HG03558 (cell line): ENCODE measurements around the gene THRB.

ENCODE experiments used
- ATAC-seq: cut with Tn5 transposase; IDR thresholded peaks from one replicate; pipeline ENCODE4 v1.9.1; 2021; ENCODE audit warnings: moderate number of reproducible peaks; ENCODE audit not compliant: unreplicated experiment; ENCODE audit errors: extremely low read depth

Gene THRB

DNA sequence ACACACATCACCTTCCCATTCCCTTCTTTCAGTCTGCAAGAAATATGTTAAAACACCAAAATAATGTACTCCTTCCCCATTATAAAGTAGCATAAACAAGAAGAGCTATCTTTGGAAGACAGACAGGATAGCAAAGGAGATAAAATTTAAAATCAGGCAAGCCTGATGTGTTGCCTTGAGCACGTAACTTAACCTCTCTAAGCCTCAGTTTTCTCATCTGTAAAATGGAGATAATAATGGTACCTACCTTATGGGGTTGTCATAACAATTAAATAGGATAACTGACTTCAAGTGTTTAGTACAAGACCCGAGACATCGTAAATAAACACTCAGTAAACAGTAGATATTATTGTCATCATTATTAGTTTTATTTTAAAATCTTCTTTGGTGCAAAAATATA lies 407.2 kb downstream of the THRB start:
- no peak for ATAC-seq

DNA sequence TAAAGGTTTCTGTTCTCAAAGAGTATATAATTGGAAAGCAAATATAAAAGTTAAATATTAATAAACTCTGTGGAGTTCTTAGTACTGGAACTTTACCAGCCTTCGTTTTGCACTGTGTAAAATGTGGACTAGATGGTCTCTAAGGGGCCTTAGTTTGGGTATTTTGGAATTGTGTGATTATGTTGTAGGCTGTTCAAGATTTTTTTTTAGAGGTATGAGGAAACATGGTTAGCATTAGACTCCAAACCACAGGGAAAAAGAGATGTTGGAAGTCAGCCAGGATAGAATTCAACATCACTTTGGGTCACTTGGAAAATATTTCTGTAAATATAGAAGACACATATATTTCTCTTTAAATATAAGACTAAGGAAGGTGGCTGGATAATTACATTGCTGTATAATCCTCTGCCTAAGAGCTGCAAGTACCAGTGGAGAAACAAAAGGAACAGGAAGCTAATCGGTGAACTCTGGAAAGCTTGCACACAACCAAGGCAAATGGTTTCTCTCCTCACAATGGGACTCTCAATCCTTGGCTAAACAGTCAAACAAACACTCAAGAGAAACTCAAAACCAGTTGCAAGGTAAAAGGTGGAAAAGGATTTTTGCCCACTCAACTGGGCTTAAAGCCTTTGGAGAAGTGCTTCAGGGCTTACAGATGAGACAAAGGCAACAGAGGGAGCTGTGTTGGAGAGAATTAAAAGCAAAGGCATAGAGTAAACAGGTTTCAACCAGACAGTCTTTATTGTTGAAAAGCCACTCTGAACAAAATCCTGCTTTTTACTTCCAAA lies 407.8 kb downstream of the THRB start:
- no peak for ATAC-seq

DNA sequence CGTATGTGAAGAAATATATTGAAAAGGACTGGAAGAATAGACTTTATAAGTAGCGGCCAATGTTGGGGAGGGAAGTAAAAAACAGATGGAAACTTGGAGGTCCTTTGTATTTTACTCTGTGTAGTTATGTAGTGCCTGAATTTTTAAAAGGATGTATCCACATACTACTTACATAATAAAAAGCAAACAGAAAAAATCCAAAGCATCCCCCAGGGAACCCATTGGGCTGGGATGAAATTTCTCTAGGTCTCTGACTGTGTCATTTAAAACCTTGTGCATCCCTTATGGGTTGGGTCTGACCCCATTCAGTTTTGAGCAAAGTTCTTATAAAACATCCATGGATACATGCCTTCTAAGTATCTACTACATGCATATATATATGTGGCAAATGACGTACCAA lies 408.4 kb downstream of the THRB start:
- no peak for ATAC-seq

DNA sequence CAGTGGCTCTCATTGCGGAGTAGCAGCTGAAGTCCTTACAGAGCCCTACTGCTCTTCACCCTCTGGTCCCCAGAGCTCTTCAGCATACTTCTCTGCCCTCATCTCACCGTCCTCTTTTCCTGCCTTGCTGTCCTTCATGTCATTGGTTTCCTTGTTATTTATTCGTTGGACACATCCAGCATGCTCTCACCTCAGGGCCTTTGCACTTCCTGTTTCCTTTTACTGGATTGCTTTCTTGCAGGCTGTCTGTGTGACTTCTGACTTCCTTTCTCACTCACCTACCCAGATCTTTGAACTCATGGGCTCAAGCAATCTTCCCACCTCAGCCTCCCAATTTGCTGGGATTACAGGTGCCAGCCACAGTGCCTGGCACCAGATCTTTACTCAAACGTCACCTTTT lies 422.5 kb downstream of the THRB start:
- no peak for ATAC-seq

DNA sequence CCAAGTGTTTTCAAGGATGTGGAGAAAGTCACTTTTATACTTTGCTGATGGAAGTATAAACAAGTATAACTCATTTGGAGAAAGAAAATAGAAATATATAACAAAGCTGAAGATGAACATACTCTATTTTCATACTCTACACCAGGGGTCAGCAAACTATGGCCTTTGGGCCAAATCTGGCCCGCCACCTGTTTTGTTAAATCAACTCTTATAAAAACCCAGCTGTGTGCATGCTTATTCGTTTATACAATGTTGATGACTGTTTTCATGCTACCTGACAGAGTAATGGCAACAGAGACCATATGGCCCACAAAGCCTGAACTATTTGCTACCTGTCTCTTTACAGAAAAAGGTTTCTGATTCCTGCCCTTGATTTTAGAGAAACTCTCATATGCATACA lies 425.6 kb downstream of the THRB start:
- no peak for ATAC-seq

DNA sequence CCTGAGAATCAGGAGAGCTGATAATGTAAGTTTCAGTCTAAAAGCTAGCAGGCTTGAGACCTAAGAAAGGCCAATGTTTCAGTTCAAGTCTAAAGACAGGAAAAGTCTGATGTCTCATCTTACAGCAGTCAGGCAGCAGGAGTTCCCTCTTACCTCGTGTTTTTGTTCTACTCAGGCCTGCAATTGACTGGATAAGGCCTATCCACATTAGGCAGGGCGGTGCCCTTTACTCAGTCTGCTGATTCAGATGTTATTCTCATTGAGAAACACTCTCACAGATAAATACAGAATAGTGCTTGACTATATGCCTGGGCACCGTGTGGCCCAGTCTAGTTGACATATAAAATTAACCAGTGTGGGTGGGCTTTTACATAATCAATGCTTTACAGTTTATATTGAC lies 427.2 kb downstream of the THRB start:
- ATAC-seq, result no peak
